ENCODE results near the gene PPIG. TPM values are rescaled to one million over a fixed set of nuclear protein-coding genes. Genes with fewer than 3 reads are reported as not detected.
"Not testable (repeated sequence)": the region's sequence is repeated elsewhere in the genome, so short reads cannot be mapped to it uniquely, and the experiment has no call there.

The PPIG gene
- total RNA-seq, 1 donor from 2014 or later = 38.0 TPM

GRCh38 chr2:169609264-169609663 is 25.1 kb downstream of the PPIG start:
- Histone ChIP-seq H3K9me3 (replicated peaks) (no peaks in the 10 kb centered on the region), H3K4me3 (no peak overlapping the region), H3K27ac (replicated peaks) (no peak overlapping the region), H3K27me3 (ENCODE audit: low read depth) (no peaks in the 10 kb centered on the region), H3K36me3 (peaks cover 97% of the 10 kb centered on the region), H3K4me1 (no peaks in the 10 kb centered on the region)
- TF ChIP-seq CTCF (IDR thresholded peaks at IDR 0.05; ENCODE audit: borderline replicate concordance) = no peak
- no peak for DNase-seq
- intact Hi-C loops (cut with micrococcal nuclease) = no loop called here

GRCh38 chr2:169613876-169614275 is 29.7 kb downstream of the PPIG start:
- intact Hi-C loops (cut with micrococcal nuclease) = no loop called here
- Histone ChIP-seq H3K27ac (replicated peaks) (no peak overlapping the region), H3K4me3 (no peak overlapping the region), H3K9me3 (replicated peaks) (peaks cover 14% of the 10 kb centered on the region), H3K4me1 (no peaks in the 10 kb centered on the region), H3K27me3 (ENCODE audit: low read depth) (no peaks in the 10 kb centered on the region), H3K36me3 (peaks cover 88% of the 10 kb centered on the region)
- no peak for TF ChIP-seq CTCF (IDR thresholded peaks at IDR 0.05; ENCODE audit: borderline replicate concordance)
- no peak for DNase-seq

GRCh38 chr2:169615982-169616381 is 31.8 kb downstream of the PPIG start:
- intact Hi-C loops (cut with micrococcal nuclease); H3K4me3 ChIP-seq; H3K27ac ChIP-seq (replicated peaks); H3K27me3 ChIP-seq (ENCODE audit: low read depth); DNase-seq; H3K4me1 ChIP-seq: not testable (repeated sequence)
- Histone ChIP-seq H3K36me3 (peaks cover 82% of the 10 kb centered on the region), H3K9me3 (replicated peaks) (peaks cover 14% of the 10 kb centered on the region)

GRCh38 chr2:169619946-169620345 is 35.8 kb downstream of the PPIG start:
- Histone ChIP-seq H3K4me3 (no peak overlapping the region), H3K36me3 (peaks cover 80% of the 10 kb centered on the region), H3K27ac (replicated peaks) (no peak overlapping the region), H3K4me1 (peaks cover 6% of the 10 kb centered on the region), H3K9me3 (replicated peaks) (peaks cover 14% of the 10 kb centered on the region), H3K27me3 (ENCODE audit: low read depth) (no peaks in the 10 kb centered on the region)
- no peak for DNase-seq
- intact Hi-C loops (cut with micrococcal nuclease) = no loop called here
- TF ChIP-seq CTCF (IDR thresholded peaks at IDR 0.05; ENCODE audit: borderline replicate concordance) = no peak

- intact Hi-C loops (cut with micrococcal nuclease) = no loop called here
- Histone ChIP-seq H3K27ac (replicated peaks) (no peak overlapping the region), H3K36me3 (peaks cover 75% of the 10 kb centered on the region), H3K9me3 (replicated peaks) (peaks cover 14% of the 10 kb centered on the region), H3K27me3 (ENCODE audit: low read depth) (no peaks in the 10 kb centered on the region), H3K4me1 (peaks cover 6% of the 10 kb centered on the region), H3K4me3 (no peak overlapping the region)
- no peak for TF ChIP-seq CTCF (IDR thresholded peaks at IDR 0.05; ENCODE audit: borderline replicate concordance)
- no peak for DNase-seq
Observed at GRCh38 chr2:169620509-169620908, 36.4 kb downstream of the PPIG start.

GRCh38 chr2:169623235-169623634 is 39.1 kb downstream of the PPIG start:
- H3K4me3 ChIP-seq = no peak overlapping the region
- intact Hi-C loops (cut with micrococcal nuclease) = no loop called here
- H3K27ac ChIP-seq (replicated peaks) = no peak overlapping the region
- no peak for DNase-seq
- no peak for TF ChIP-seq CTCF (IDR thresholded peaks at IDR 0.05; ENCODE audit: borderline replicate concordance)
- peaks cover 56% of the 10 kb centered on the region for H3K36me3 ChIP-seq
- H3K27me3 ChIP-seq (ENCODE audit: low read depth) = no peaks in the 10 kb centered on the region
- peaks cover 6% of the 10 kb centered on the region for H3K4me1 ChIP-seq
- H3K9me3 ChIP-seq (replicated peaks) = no peaks in the 10 kb centered on the region
